ENCODE data around the gene ZNF511. TPM values are rescaled to one million over a fixed set of nuclear protein-coding genes. Genes with fewer than 3 reads are reported as not detected.

ZNF511 gene
- total and polyA plus RNA-seq, 5 donors from 2014 or later: 29.1 to 96.4 (median 77.6) TPM

DNA sequence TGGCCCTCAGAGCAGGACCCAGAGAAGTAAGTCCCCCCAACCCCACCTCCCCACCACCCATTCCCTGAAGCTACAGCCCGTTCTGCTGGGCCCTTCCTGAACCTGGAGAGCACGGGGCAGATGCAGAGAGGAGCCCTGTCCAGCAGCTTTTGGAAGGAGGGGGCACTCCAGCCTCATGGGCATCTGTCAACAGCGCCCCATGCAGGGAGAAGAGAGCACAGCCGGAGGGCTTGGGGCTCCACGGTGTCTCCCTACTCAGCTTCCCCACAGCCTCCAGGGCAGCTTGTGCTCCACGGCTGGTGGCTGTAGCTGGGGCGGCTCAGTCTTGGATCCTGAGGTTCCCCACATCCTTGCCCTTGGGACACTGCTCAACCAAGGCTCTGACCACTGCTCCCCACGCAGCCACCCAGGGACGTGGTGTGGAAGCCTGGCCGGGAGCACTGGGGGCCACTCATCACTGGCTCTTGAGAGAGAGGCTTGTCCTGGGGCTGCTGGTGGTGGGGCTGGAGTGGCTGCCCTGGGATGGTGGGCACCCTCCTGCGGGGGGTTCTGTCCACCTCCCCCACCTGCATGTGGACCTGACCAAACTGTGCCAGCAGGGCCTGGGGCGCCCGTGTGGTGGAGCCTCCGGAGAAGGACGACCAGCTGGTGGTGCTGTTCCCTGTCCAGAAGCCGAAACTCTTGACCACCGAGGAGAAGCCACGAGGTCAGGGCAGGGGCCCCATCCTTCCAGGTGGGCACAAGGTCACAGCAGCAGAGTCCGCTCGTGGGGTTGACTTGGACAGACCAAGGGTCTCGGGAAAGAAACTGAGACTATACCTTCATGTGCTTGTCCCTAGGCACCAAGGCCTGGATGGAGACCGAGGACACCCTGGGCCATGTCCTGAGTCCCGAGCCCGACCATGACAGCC, 42.9 kb downstream of the ZNF511 start:
- Histone ChIP-seq H3K27me3 (ENCODE audit: control insufficient read depth, insufficient read depth, low read length) (no peaks in the 10 kb centered on the region), H3K4me1 (ENCODE audit: control insufficient read depth, insufficient read depth, low read length, poor library complexity, severe bottlenecking) (peaks cover 8% of the 10 kb centered on the region), H3K36me3 (ENCODE audit: control insufficient read depth, insufficient read depth, low read length) (no peaks in the 10 kb centered on the region), H3K4me3 (ENCODE audit: low read depth, low read length) (no peak overlapping the region), H3K27ac (ENCODE audit: insufficient read depth, low read length, poor library complexity, severe bottlenecking) (no peak overlapping the region), H3K9me3 (ENCODE audit: control insufficient read depth in 2 of 2, low read length in 2 of 2) (no peaks in the 10 kb centered on the region)
- Mint-ChIP-seq H3K4me3 (no peak overlapping the region), H3K27me3 (peaks cover 4% of the 10 kb centered on the region), H3K4me1 (peaks cover 0 to 9% (median 2%) of the 10 kb centered on the region in 4 donors), H3K36me3 (no peaks in the 10 kb centered on the region), H3K27ac (no peak overlapping the region), H3K9me3 (peaks cover 0 to 2% (median 0%) of the 10 kb centered on the region in 7 donors)
- no peak for ATAC-seq (ENCODE audit: low read depth in 2 of 2)
- DNase-seq: no peak

- H3K27me3 ChIP-seq (ENCODE audit: control insufficient read depth, insufficient read depth, low read length): no peaks in the 10 kb centered on the region
- no peak for ATAC-seq (ENCODE audit: low read depth in 2 of 2)
- H3K4me3 ChIP-seq (ENCODE audit: low read depth, low read length): no peak overlapping the region
- no peak overlapping the region for H3K27ac ChIP-seq (ENCODE audit: insufficient read depth, low read length, poor library complexity, severe bottlenecking)
- no peaks in the 10 kb centered on the region for H3K36me3 ChIP-seq (ENCODE audit: control insufficient read depth, insufficient read depth, low read length)
- no peak for DNase-seq
- H3K4me1 ChIP-seq (ENCODE audit: control insufficient read depth, insufficient read depth, low read length, poor library complexity, severe bottlenecking): peaks cover 18% of the 10 kb centered on the region
- no peaks in the 10 kb centered on the region for H3K9me3 ChIP-seq (ENCODE audit: control insufficient read depth in 2 of 2, low read length in 2 of 2)
- peaks cover 4% of the 10 kb centered on the region for H3K27me3 Mint-ChIP-seq
- H3K9me3 Mint-ChIP-seq: peaks cover 0 to 2% (median 0%) of the 10 kb centered on the region in 7 donors
- peaks cover 0 to 12% (median 2%) of the 10 kb centered on the region in 4 donors for H3K4me1 Mint-ChIP-seq
- H3K36me3 Mint-ChIP-seq: no peaks in the 10 kb centered on the region
- H3K4me3 Mint-ChIP-seq: no peak overlapping the region
- no peak overlapping the region for H3K27ac Mint-ChIP-seq
Measured at GRCh38 chr10:133353202-133353959, 44.7 kb downstream of the ZNF511 start.

DNA sequence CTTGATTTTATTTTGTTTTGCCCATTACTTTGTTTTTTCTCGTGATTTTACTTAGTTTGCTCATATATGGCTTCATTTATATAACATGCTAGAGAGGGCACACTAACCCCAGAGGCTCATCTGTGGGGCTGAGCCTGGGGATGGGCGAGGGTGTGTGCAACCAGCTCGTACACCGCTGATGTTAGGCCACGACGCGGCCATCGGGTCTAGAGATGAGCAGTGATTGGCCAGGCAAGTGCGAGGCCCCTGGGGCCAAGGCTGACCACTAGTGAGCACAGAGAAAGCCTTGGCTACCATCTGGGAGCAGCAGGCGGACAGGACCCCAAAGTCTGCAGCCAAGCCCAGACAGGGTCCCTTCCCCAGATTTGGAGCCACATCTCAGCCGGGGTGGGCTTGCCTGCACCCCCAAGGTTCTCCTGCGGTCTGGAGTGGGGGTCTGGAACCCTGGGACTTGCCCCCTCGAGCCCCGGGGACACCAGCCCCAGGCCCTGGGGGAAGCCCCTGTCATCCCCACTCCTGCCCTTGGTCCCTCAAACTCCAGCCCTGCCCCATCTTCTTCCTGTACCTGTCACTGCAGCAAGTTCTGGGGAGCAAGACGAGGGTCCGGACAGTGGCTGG, 45.4 kb downstream of the ZNF511 start:
- Histone ChIP-seq H3K27ac (ENCODE audit: insufficient read depth, low read length, poor library complexity, severe bottlenecking) (no peak overlapping the region), H3K36me3 (ENCODE audit: control insufficient read depth, insufficient read depth, low read length) (no peaks in the 10 kb centered on the region), H3K27me3 (ENCODE audit: control insufficient read depth, insufficient read depth, low read length) (no peaks in the 10 kb centered on the region), H3K4me3 (ENCODE audit: low read depth, low read length) (no peak overlapping the region), H3K9me3 (ENCODE audit: control insufficient read depth in 2 of 2, low read length in 2 of 2) (no peaks in the 10 kb centered on the region), H3K4me1 (ENCODE audit: control insufficient read depth, insufficient read depth, low read length, poor library complexity, severe bottlenecking) (peaks cover 18% of the 10 kb centered on the region)
- DNase-seq (no peak), ATAC-seq (ENCODE audit: low read depth in 2 of 2) (no peak)
- Mint-ChIP-seq H3K4me1 (peaks cover 0 to 11% (median 1%) of the 10 kb centered on the region in 4 donors), H3K27ac (peak overlapping the region in 1 of 3 donors; percentile 25), H3K4me3 (peak overlapping the region in 1 of 4 donors; percentile 43), H3K27me3 (peaks cover 4% of the 10 kb centered on the region), H3K9me3 (peaks cover 0 to under 1% (median 0%) of the 10 kb centered on the region in 7 donors), H3K36me3 (no peaks in the 10 kb centered on the region)

GRCh38 chr10:133354672-133355240, 46.0 kb downstream of the ZNF511 start:
- Histone ChIP-seq H3K4me3 (ENCODE audit: low read depth, low read length) (no peak overlapping the region), H3K27me3 (ENCODE audit: control insufficient read depth, insufficient read depth, low read length) (no peaks in the 10 kb centered on the region), H3K36me3 (ENCODE audit: control insufficient read depth, insufficient read depth, low read length) (no peaks in the 10 kb centered on the region), H3K9me3 (ENCODE audit: control insufficient read depth in 2 of 2, low read length in 2 of 2) (no peaks in the 10 kb centered on the region), H3K4me1 (ENCODE audit: control insufficient read depth, insufficient read depth, low read length, poor library complexity, severe bottlenecking) (peaks cover 18% of the 10 kb centered on the region), H3K27ac (ENCODE audit: insufficient read depth, low read length, poor library complexity, severe bottlenecking) (no peak overlapping the region)
- Mint-ChIP-seq H3K36me3 (no peaks in the 10 kb centered on the region), H3K27me3 (peaks cover 4% of the 10 kb centered on the region), H3K9me3 (no peaks in the 10 kb centered on the region), H3K4me1 (peaks cover 0 to 9% (median 0%) of the 10 kb centered on the region in 4 donors), H3K27ac (no peak overlapping the region), H3K4me3 (peak overlapping the region in 1 of 4 donors; percentile 43)
- ATAC-seq (ENCODE audit: low read depth in 2 of 2): no peak
- no peak for DNase-seq

- Mint-ChIP-seq H3K4me3 (no peak overlapping the region), H3K4me1 (peaks cover 0 to 9% (median 2%) of the 10 kb centered on the region in 4 donors), H3K36me3 (no peaks in the 10 kb centered on the region), H3K27me3 (peaks cover 4% of the 10 kb centered on the region), H3K27ac (no peak overlapping the region), H3K9me3 (no peaks in the 10 kb centered on the region)
- Histone ChIP-seq H3K4me1 (ENCODE audit: control insufficient read depth, insufficient read depth, low read length, poor library complexity, severe bottlenecking) (peaks cover 18% of the 10 kb centered on the region), H3K27ac (ENCODE audit: insufficient read depth, low read length, poor library complexity, severe bottlenecking) (no peak overlapping the region), H3K4me3 (ENCODE audit: low read depth, low read length) (no peak overlapping the region), H3K36me3 (ENCODE audit: control insufficient read depth, insufficient read depth, low read length) (no peaks in the 10 kb centered on the region), H3K9me3 (ENCODE audit: control insufficient read depth in 2 of 2, low read length in 2 of 2) (no peaks in the 10 kb centered on the region), H3K27me3 (ENCODE audit: control insufficient read depth, insufficient read depth, low read length) (no peaks in the 10 kb centered on the region)
- no peak for ATAC-seq (ENCODE audit: low read depth in 2 of 2)
- DNase-seq: no peak
Measured at GRCh38 chr10:133355266-133355665, 46.6 kb downstream of the ZNF511 start.

DNA sequence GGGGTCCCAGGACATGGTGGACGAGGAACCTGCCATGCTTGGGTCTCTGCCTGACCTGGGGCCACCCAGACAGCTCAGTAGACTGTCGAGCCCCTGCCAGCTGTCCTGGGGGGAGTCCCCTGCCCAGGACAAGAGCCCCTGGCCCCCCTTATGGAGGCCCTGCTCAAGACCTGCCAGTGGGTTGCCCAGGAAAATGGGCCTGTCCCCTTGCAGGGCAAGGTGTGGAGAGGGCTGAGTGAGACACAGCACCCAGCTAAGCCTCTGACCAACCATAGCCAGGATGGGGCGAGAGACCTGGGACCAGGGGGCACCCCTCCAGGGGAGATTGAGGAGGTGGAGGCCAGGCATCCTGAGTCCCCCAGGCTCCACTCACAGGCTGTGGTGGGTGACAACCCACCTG, 47.3 kb downstream of the ZNF511 start:
- no peaks in the 10 kb centered on the region for H3K36me3 ChIP-seq (ENCODE audit: control insufficient read depth, insufficient read depth, low read length)
- no peak overlapping the region for H3K27ac ChIP-seq (ENCODE audit: insufficient read depth, low read length, poor library complexity, severe bottlenecking)
- DNase-seq (no peak), ATAC-seq (ENCODE audit: low read depth in 2 of 2) (no peak)
- Mint-ChIP-seq H3K27me3 (peaks cover 4% of the 10 kb centered on the region), H3K27ac (no peak overlapping the region), H3K4me1 (peaks cover 0 to 10% (median 3%) of the 10 kb centered on the region in 4 donors), H3K4me3 (peak overlapping the region; percentile 70 to 79 (median 75)), H3K9me3 (no peaks in the 10 kb centered on the region), H3K36me3 (no peaks in the 10 kb centered on the region)
- H3K27me3 ChIP-seq (ENCODE audit: control insufficient read depth, insufficient read depth, low read length): no peaks in the 10 kb centered on the region
- H3K9me3 ChIP-seq (ENCODE audit: control insufficient read depth in 2 of 2, low read length in 2 of 2): no peaks in the 10 kb centered on the region
- peaks cover 18% of the 10 kb centered on the region for H3K4me1 ChIP-seq (ENCODE audit: control insufficient read depth, insufficient read depth, low read length, poor library complexity, severe bottlenecking)
- no peak overlapping the region for H3K4me3 ChIP-seq (ENCODE audit: low read depth, low read length)

DNA sequence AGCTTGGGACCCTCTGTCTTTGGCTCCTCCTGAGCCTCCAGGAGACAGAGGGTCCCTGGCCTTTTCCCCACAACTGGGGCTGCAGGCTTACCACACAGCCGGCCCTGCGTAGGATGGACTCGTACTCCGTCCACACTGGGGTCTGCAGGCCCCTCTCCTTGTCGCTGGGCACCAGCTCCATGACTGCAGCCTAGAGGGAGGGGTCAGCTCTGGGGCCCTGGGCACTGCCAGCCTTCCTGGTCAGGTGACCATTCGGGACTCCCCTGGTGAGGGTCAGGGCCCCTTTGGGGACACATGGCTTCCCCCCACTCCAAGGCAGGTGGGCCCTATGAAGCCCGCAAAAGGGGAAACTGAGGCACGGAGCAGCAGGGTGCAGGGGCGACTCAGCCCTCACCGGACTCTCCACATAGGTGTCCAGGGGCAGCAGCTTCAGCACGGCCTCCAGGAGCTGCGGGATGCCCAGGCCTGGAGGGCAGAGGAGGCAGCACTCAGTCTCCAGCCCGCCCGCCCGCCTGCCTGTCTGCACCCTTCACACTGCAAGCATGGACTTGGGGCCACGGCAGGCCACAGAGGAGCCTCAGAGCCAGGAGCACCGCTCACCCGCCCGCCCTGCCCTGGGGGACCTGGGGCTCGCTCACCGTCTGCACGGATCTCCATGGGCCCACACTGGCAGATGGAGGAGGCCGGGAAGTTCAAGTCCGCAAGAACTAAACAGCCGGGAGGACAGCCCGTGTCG, 48.0 kb downstream of the ZNF511 start:
- no peak for ATAC-seq (ENCODE audit: low read depth in 2 of 2)
- H3K9me3 Mint-ChIP-seq: no peaks in the 10 kb centered on the region
- DNase-seq: no peak
- no peak overlapping the region for H3K27ac ChIP-seq (ENCODE audit: insufficient read depth, low read length, poor library complexity, severe bottlenecking)
- no peaks in the 10 kb centered on the region for H3K36me3 ChIP-seq (ENCODE audit: control insufficient read depth, insufficient read depth, low read length)
- peaks cover 0 to 17% (median 6%) of the 10 kb centered on the region in 4 donors for H3K4me1 Mint-ChIP-seq
- peak overlapping the region in 2 of 3 donors; percentile 56 to 73 for H3K27ac Mint-ChIP-seq
- H3K4me1 ChIP-seq (ENCODE audit: control insufficient read depth, insufficient read depth, low read length, poor library complexity, severe bottlenecking): peaks cover 18% of the 10 kb centered on the region
- H3K27me3 Mint-ChIP-seq: peaks cover 4% of the 10 kb centered on the region
- peak overlapping the region in 3 of 4 donors; percentile 69 to 85 (median 78) for H3K4me3 Mint-ChIP-seq
- H3K4me3 ChIP-seq (ENCODE audit: low read depth, low read length): no peak overlapping the region
- H3K36me3 Mint-ChIP-seq: peaks cover 4% of the 10 kb centered on the region
- H3K27me3 ChIP-seq (ENCODE audit: control insufficient read depth, insufficient read depth, low read length): no peaks in the 10 kb centered on the region
- H3K9me3 ChIP-seq (ENCODE audit: control insufficient read depth in 2 of 2, low read length in 2 of 2): no peaks in the 10 kb centered on the region

Data from CD4-positive, CD25-positive, alpha-beta regulatory T cell (primary cell).